HG03342 (cell line): Measurements from ENCODE around the gene RASAL3.

Source experiments
- ATAC-seq: cut with Tn5 transposase; IDR thresholded peaks from one replicate; pipeline ENCODE4 v1.9.1; 2021; ENCODE audit warnings: mild to moderate bottlenecking, moderate library complexity; ENCODE audit not compliant: unreplicated experiment

RASAL3 gene

DNA sequence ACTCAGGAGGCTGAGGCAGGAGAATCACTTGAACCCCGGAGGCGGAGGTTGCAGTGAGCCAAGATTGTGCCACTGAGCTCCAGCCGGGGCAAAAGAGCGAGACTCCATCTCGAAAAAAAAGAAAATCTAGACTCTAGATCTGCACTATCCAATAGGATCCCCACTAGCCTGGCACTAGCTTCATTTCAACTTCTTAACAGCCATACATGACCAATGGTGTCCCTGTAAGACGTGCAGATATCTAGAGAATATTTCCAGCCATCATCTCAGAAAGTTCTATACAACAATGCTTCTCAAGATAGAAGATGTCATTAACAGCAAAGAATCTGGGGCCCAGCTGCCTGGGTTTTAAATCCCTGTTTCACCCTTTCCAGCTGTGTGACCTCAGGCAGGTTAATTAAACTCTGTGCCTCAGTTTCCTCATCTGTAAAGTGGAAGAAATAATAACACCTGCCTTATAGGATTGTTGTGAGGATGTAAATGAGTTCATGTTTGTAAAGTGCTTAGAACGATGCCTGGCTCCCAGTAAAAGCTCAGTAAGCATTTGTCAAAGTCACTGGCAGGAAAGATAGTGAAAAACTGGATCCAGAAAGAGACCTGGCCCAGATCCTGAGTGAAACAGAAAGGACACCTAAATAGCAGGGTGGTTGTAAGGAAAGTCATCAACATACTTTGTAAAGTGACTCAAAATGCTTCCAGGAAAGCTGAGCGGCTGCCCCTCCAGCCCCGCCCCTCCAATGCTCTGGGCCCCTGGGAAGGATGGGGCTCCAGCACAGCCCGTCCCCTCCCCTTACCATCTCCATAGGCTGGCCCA, 28.1 kb downstream of the RASAL3 start:
- no peak for ATAC-seq

DNA sequence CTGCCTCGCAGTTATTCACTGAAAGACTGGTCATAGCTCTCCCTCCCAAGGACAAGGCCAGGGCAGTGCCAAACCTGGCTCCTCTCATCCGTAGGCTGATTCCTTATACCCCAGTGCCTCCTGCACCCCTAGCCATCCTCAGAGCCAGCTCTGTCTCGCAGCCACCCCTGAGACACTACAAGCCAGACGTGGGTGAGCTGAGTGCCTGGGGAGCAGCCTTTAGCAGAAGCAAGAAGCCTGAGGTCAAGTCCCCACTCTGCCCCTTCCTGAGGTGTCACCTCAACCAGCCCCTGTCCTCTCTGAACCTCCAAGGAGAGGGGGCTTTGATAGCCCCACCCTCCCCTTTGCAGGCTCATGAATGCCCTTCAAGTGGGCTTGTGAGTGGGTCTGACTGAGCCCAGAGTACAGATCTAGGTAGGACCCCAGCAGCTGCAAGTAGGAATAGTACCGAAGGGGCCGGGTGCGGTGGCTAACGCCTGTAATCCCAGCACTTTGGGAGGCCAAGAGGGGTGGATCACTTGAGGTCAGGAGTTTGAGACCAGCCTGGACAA, 30.8 kb downstream of the RASAL3 start:
- no peak for ATAC-seq

- ATAC-seq, result no peak
These were observed 31.5 kb downstream of the RASAL3 start for GRCh38 chr19:15432629-15433518.

DNA sequence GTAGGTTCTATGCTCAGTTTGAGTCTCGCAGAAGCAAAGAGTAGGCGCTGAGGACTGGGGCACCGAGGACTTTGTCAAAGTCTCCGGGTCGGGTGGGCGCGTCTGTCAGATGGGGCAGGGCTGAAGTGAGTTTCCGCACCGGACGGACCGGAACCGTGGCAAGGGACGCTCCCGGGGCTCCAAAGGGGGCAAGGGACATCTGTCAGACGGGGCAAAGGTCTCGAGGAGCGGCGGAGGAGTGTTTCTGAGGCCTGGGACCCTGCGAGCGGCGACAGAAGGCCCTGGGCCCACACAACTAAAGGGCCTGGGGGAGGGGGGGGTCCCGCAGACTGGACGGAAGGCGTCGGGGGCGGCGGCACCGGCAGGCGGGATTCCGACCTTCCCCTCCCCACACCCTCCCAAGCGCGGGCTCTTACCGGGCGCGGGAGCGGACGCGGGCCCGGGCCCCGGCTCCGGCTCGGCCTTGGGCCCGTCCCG, 32.3 kb downstream of the RASAL3 start:
- ATAC-seq, result no peak

DNA sequence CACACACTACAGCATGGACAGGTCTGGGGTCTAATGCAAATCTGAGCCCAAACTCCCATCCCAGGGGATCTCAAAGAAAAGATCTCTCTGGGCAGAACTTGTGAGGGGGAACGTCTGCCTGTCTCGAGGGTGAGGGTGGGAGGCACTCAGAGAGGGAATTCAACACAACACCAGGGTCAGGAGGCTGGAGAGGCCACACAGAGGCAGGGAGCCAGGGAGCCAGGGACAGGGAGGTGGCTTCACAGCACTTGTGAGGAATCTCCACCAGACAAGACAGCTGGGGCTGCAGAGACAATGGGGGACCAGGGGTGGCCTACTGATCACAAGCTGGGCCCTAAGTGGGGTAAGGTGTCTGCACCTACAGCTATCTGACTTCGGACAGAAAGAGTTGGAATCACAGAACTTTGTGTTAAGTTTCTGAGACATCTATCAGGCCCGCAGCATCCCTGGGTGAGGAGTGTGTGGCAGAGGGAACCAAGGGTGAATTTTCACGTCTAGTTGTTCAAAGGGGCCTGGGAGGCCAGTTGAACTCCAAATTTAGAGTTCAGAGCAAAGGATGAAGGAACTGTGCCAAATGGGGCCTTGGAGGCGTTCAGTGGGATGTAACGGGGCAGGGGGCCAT, 32.8 kb downstream of the RASAL3 start:
- ATAC-seq, result no peak

DNA sequence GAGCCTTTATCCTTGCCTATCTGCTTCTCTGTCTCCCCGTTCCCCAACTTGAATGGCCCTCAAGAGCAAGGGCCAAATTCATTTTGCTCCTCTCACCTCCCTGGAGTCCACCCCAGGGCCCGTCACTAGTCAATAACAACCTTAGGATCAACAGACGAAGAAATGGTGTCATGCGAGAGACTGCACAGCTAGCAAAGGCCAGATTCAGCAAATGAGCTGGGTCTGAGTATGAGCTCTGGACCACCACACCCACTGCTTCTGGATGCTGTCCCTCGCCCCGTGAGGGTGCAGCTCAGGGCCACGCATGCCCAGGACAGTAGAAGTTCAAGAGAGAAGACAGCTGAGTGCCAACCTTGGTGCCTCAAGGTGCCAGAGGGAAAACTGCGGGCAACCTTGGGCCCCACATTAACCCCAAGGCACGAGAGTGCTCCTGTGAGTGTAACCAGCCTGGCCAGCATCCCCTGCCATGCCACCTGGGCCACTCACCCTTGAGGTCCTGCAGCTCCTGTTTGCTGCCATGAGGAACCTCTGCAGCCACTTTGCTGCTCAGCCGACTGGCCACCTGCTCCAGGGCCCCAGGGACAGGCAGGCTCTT, 33.7 kb downstream of the RASAL3 start:
- ATAC-seq, result no peak

- ATAC-seq, result no peak
These were observed 34.4 kb downstream of the RASAL3 start for GRCh38 chr19:15429825-15430467.

- ATAC-seq, result no peak
These were observed 35.2 kb downstream of the RASAL3 start for GRCh38 chr19:15428956-15429824.

DNA sequence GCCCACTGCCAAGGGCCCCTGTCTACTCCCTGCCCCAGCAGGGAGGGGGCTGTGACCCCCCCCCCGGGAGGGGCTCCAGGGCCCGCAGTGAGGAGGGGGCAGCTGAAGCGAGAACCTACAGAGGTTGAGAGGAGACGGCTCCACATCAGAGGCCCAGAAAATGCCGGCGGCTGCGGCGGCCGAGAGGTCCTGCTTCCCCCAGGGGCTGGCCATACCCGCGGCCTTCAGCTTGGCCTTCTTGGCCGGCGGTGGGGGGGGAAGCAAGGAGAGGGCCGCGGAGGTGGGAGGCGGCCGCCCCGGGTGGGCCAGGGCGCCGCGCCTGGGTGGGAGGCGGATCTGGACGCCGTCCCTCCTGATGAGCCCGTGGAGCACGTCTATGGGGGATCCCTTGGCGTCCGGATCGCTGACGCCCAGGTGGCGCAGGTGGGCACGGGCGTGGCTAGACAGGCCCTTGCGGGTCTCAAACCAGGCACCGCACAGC, 36.3 kb downstream of the RASAL3 start:
- ATAC-seq, result no peak

GRCh38 chr19:15427350-15427700, 37.0 kb downstream of the RASAL3 start:
- ATAC-seq, result no peak

GRCh38 chr19:15426485-15427349, 37.6 kb downstream of the RASAL3 start:
- ATAC-seq, result no peak

- no peak for ATAC-seq
These were observed 38.9 kb downstream of the RASAL3 start for GRCh38 chr19:15425321-15425950.

DNA sequence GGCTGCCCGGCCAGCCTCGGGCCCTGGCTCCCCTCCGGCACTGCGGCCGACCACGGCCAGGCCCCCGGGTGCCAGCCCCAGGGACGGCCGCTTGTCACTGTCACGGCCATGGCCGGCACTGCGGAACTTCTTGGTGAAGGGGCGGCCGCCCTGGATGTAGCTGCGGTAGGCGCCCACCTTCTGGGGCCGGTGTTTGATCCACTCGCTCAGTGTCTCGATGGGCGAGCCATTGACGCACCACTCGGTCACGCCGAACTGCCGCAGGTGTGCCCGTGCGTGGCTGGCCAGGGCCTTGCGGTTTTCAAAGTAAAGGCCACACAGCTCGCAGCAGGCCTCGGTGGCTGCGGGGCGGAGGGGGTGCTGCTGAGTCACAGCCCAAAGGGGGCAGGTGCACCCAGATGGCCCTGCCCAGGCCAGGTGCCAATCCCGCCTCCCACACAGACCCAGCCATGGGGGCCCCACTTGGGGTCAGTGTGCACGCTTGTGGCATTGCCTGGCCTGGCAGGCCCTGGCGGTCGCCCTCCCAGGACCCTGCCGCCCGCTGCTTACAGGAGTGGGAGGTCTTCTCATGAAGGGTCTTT, 39.6 kb downstream of the RASAL3 start:
- no peak for ATAC-seq

GRCh38 chr19:15424121-15424520, 40.2 kb downstream of the RASAL3 start:
- ATAC-seq, result no peak

- no peak for ATAC-seq
These were observed 41.2 kb downstream of the RASAL3 start for GRCh38 chr19:15423130-15423529.

GRCh38 chr19:15422296-15423075, 41.9 kb downstream of the RASAL3 start:
- ATAC-seq, result no peak
